Measurements from ENCODE around the gene C10orf120.
A peak's percentile ranks its signal among the peaks of the same experiment; 100 is the strongest.

The C10orf120 gene

GRCh38 chr10:122658356-122659049 lies 41.1 kb downstream of the C10orf120 start:
- no peak for DNase-seq

DNA sequence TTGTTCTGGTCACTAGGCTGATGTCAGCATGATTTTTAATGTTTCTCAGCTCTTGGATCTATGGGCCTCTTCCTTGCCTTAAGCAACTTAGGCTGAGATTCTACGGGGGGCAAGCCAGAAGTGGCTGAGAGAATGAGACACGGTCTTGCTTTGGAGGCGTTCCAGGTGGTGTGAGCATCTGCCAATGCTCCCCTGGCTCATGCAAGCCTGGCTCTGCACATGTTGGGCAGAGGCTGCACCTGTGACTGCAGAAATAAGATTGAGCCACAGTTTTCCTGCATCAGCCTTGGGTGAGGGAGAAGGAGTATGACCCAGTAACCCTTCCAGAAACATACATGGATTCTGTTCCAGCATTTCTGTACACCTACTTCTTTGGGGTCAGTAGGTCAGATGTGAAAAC lies 41.9 kb downstream of the C10orf120 start:
- DNase-seq: no peak

GRCh38 chr10:122657255-122657654 lies 42.4 kb downstream of the C10orf120 start:
- DNase-seq: no peak

GRCh38 chr10:122656741-122657140 lies 42.9 kb downstream of the C10orf120 start:
- no peak for DNase-seq

DNA sequence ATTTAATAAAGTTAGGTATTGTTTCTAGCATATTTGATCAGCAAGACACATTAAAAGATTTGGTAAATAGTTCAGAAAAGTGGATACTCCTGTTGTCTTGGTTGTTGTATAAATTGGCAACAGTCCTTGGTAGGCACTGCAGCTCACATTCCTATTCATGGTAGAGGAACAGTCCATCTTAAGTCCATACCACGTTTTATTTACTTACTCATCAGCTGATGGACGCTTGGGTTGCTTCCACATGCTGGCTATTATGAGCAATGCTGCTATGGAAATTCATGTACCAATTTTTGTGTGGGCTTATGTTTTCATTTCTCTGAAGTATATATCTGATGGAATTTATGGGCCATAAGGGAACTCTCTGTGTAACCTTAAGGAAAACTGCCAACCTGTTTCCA lies 43.3 kb downstream of the C10orf120 start:
- no peak for DNase-seq

DNA sequence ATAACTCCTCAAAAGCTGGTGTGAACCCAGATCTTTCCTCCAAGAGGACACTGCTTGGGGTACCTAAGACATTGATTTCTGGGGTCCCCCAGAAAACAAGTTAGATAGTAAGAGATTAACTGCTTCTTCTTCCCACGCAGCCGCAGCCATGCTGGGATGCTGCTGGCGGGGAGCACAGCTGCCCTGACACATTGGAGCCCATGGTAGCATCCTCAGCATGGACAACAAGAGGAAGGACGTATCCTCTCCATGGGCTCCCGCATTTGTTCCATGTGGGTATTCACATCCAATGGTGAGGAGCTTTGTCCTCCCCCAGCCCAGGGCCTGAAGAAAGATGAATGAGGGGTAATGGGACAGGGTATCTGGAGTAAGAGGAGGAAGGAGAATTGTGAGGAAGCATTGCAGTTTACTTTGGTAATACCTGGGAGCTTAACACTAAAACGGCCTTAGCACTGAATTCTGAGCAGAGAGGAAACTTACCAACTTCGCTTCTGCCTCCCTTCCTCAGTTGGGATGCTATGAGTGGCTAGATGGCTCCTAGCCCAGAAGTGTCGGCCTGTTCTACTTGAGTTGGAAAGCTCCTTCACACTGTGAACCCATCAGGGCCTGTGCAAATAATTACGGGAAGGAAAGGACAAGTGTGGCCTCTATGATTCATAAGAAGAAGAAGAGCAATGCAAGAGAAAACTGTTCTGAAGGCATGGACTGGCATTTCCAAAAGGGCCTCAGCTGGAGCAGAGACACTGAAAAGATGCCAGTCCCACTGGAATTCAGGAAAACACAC lies 43.9 kb downstream of the C10orf120 start:
- no peak for DNase-seq

DNA sequence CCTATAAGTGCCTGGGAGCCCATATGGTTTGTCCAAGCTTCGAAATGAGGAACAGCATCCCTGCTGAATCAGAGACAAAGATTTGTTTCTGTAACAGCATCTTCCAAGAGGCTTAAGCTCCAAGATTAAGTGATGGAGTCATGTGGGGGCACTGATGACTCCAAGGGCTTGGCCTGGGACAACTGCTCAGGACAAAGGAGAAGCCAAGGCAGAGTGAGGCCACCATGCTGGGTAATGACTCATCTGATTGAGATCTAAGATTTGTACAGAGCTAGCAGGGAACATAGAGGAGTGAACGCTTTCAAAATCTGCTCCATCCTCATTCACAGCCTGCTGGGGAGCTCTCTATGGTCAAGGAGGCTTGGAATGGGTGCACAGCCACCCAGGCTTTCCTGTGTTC lies 49.3 kb downstream of the C10orf120 start:
- DNase-seq: no peak

DNA sequence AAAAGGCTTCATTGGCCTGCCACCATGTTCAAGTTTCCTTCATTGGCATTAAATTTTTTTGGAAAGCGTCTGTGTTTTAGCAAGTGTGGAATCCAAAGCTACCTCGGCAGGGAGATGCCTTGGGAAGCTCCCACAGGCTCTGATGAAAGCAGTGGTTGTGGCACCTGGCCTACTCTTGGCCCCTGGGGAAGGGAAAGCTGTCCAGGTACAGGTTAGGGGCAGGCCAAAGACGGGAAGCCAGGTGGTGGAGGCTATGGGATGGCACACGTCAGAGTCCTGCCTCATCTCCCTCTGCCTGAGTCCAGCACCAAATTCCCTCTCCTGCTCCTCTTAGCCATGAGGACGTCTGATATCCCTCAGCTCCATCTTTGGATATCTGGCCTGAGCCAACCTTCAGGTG lies 49.7 kb downstream of the C10orf120 start:
- DNase-seq: no peak

GRCh38 chr10:122648599-122649428 lies 50.8 kb downstream of the C10orf120 start:
- peak; percentile 17 for DNase-seq

All from suppressor macrophage treated with lipopolysaccharide for 4 hours (primary cell).